Activated B cell treated with CpG ODN at 0.5 μM for 24 hours (primary cell): Measurements from ENCODE around the gene CCNB2. TPM values are rescaled to one million over a fixed set of nuclear protein-coding genes. Genes with fewer than 3 reads are reported as not detected.

Experiments used
- ATAC-seq: fragments of 200-7000 bp; cut with Tn5 transposase; one replicate; pipeline ENCODE4 v1.10.0; 2021; ENCODE audit warnings: low read depth, mild to moderate bottlenecking, moderate library complexity
- CTCF ChIA-PET: fragments of 350-600 bp; sonication (Branson Sonifier 250); formaldehyde crosslinking; loops from one replicate; lab custom pipeline; 2021; ENCODE audit warnings: antibody characterized with exemption; lab: Charles Lee
- POLR2A ChIA-PET: fragments of 350-600 bp; sonication (Branson Sonifier 250); formaldehyde crosslinking; loops from one replicate; lab custom pipeline; 2021; ENCODE audit warnings: antibody characterized with exemption; lab: Charles Lee
- DNase-seq: peaks from one replicate; pipeline ENCODE4 v3.0.0; 2022
- H3K27ac Mint-ChIP-seq: one replicate; pipeline ENCODE4 v1.8.0; 2020; ENCODE audit warnings: mixed read lengths
- H3K27me3 Mint-ChIP-seq: one replicate; pipeline ENCODE4 v1.8.0; 2021; ENCODE audit warnings: mixed read lengths
- H3K36me3 Mint-ChIP-seq: one replicate; pipeline ENCODE4 v1.8.0; 2021; ENCODE audit warnings: low read depth, mixed read lengths
- H3K4me1 Mint-ChIP-seq: one replicate; pipeline ENCODE4 v1.8.0; 2021; ENCODE audit warnings: mixed read lengths
- H3K4me3 Mint-ChIP-seq: one replicate; pipeline ENCODE4 v1.8.0; 2020; ENCODE audit warnings: mild to moderate bottlenecking, mixed read lengths
- H3K9me3 Mint-ChIP-seq: one replicate; pipeline ENCODE4 v1.8.0; 2020; ENCODE audit warnings: mixed read lengths
- intact Hi-C: fragments of 100-400 bp; cut with micrococcal nuclease; formaldehyde crosslinking; loops from one replicate; pipeline ENCODE4 v1.15.1; 2024
- total RNA-seq: library from RNA; stranded (reverse); gene quantifications from 2 replicates; pipeline ENCODE4 v1.2.3, GENCODE V29; 2022
- TF ChIP-seq, protein P1 (sequence below): fragments of 200-600 bp; IDR thresholded peaks from one replicate; pipeline ENCODE4 v1.8.0; 2022; ENCODE audit warnings: antibody characterized with exemption, mild to moderate bottlenecking

The CCNB2 gene
- total RNA-seq, 1 donor from 2014 or later = 0.82 TPM

DNA sequence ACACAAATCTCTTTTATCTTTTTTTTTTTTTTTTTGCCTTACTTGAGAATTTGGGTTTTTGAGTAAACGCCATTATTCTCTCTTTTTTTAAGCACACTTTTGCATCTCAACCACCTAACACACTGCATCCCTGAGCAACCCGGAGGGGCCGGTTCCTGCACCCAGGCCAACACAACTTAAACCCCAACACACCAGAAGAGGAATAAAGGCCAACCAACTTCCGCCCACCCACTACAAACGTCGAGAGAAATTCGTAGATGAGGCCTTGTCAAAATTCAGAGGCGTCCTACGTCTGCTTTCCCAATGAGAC is 389 bp upstream of the CCNB2 start:
- ChIA-PET CTCF (no interaction called here), POLR2A (interaction anchor here (0.6 kb wide), 1 partner anchor 196 kb away, joined by 3 read pairs; no protein-coding TSS in a partner anchor)
- Mint-ChIP-seq H3K4me3 (peak overlapping the region; percentile 85), H3K27ac (peak overlapping the region; percentile 80), H3K4me1 (peaks cover 13% of the 10 kb centered on the region), H3K27me3 (no peaks in the 10 kb centered on the region), H3K36me3 (peaks cover 4% of the 10 kb centered on the region), H3K9me3 (no peaks in the 10 kb centered on the region)
- DNase-seq (no peak), ATAC-seq (no peak)
- TF ChIP-seq, protein P1, sequence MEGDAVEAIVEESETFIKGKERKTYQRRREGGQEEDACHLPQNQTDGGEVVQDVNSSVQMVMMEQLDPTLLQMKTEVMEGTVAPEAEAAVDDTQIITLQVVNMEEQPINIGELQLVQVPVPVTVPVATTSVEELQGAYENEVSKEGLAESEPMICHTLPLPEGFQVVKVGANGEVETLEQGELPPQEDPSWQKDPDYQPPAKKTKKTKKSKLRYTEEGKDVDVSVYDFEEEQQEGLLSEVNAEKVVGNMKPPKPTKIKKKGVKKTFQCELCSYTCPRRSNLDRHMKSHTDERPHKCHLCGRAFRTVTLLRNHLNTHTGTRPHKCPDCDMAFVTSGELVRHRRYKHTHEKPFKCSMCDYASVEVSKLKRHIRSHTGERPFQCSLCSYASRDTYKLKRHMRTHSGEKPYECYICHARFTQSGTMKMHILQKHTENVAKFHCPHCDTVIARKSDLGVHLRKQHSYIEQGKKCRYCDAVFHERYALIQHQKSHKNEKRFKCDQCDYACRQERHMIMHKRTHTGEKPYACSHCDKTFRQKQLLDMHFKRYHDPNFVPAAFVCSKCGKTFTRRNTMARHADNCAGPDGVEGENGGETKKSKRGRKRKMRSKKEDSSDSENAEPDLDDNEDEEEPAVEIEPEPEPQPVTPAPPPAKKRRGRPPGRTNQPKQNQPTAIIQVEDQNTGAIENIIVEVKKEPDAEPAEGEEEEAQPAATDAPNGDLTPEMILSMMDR = no peak
- intact Hi-C loops = no loop called here

DNA sequence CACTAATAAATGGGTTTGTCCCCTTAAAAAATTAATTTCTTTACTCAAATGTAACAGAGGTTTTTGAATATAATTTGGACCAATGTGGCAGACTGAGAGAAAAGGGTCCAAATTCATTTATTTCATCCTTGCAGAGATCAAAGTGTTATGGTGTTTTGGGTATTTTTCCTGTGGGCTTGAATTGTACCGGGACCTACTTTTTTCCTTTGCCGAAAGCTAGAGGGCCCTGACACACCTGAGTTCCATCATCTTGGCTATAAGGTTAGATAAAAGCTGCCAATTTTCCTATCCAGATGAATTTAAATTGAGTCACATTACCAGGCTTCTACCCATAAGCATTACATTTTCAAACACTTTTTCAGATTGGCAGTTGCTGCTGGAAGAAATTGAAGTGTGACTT is 908 bp downstream of the CCNB2 start:
- no peaks in the 10 kb centered on the region for H3K27me3 Mint-ChIP-seq
- DNase-seq (no peak), ATAC-seq (no peak)
- no peak overlapping the region for H3K27ac Mint-ChIP-seq
- H3K4me1 Mint-ChIP-seq = peaks cover 13% of the 10 kb centered on the region
- H3K4me3 Mint-ChIP-seq = peak overlapping the region; percentile 85
- TF ChIP-seq, protein P1 = no peak
- no peaks in the 10 kb centered on the region for H3K9me3 Mint-ChIP-seq
- CTCF ChIA-PET = no interaction called here
- POLR2A ChIA-PET = no interaction called here
- intact Hi-C loops = loop anchor here (1.0 kb wide), 1 partner anchor 173 kb away; the partner anchor contains the start of gene SLTM
- H3K36me3 Mint-ChIP-seq = no peaks in the 10 kb centered on the region

DNA sequence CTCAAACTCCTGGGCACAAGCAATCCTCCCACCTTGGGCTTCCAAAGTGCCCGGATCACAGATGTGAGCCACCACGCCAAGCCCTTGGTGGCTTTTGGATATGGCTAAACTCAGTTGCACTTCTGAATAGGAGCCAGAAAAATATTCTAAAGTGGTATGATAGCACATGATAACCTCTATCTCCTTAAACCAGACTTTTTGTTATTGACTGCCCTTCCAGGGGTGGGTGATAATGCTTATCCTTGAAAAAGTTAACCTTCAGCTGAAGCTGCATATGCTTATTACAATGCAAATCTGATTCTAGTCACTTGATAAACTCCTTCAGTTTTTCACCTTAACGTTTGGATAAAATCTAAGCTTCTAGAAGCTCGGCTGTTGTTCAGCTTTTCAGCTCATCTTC is 6.3 kb downstream of the CCNB2 start:
- ATAC-seq = no peak
- TF ChIP-seq, protein P1 = no peak
- intact Hi-C loops = no loop called here
- no peak overlapping the region for H3K4me3 Mint-ChIP-seq
- H3K9me3 Mint-ChIP-seq = no peaks in the 10 kb centered on the region
- no peak for DNase-seq
- ChIA-PET CTCF (no interaction called here), POLR2A (interaction anchor here (0.7 kb wide), 2 partner anchors 11 to 141 kb away, joined by 4 to 5 read pairs; no protein-coding TSS in a partner anchor)
- H3K4me1 Mint-ChIP-seq = no peaks in the 10 kb centered on the region
- H3K27me3 Mint-ChIP-seq = no peaks in the 10 kb centered on the region
- H3K36me3 Mint-ChIP-seq = no peaks in the 10 kb centered on the region
- no peak overlapping the region for H3K27ac Mint-ChIP-seq

DNA sequence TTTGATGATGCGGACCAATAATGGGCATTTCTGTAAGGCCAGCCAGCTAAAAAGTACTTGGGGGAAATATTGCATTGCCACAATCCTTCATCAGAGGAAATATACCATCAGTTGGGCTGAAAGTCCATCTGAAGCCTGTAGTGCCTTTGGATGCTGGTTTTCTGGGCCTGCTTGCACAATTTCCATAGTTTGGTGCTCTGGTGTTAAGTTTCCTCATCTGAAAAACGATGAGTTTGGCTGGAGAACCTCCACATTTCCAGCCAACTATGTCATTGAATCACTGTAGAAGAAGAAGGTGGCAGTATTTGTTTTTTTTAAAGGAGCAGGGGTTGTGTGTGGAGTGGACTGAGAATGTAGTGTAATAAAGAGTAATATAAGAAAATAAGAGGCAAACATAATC is 10.1 kb downstream of the CCNB2 start:
- TF ChIP-seq, protein P1 = no peak
- Mint-ChIP-seq H3K4me3 (no peak overlapping the region), H3K36me3 (no peaks in the 10 kb centered on the region), H3K27me3 (no peaks in the 10 kb centered on the region), H3K4me1 (peaks cover 6% of the 10 kb centered on the region), H3K27ac (no peak overlapping the region), H3K9me3 (no peaks in the 10 kb centered on the region)
- ATAC-seq = no peak
- ChIA-PET CTCF (interaction anchor here (0.9 kb wide), 1 partner anchor 10 kb away, joined by 3 read pairs; no protein-coding TSS in a partner anchor), POLR2A (no interaction called here)
- no peak for DNase-seq
- intact Hi-C loops = no loop called here

DNA sequence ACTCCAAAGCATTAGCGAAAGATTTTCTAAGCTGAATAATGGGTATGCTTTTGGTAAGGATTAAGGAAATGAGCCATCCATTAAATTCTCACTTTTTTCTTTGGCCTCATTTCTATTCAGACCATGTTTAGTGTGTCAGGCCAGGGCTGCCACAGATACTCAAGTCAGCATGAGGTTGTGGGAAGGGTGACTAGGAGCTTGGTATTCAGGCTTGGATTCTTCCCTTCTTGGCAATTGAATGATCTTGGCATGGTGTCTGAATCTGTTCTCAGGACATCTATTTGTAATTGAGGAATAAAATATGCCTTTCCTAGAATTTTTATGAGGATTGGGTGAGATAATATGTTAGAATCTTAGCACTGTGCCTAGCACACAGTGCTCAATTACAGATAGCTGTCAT is 11.2 kb downstream of the CCNB2 start:
- POLR2A ChIA-PET = no interaction called here

More for the DNA sequence above, 11.2 kb downstream of the CCNB2 start:
- no peaks in the 10 kb centered on the region for H3K27me3 Mint-ChIP-seq
- TF ChIP-seq, protein P1 = no peak
- H3K9me3 Mint-ChIP-seq = no peaks in the 10 kb centered on the region
- peaks cover 6% of the 10 kb centered on the region for H3K4me1 Mint-ChIP-seq
- H3K27ac Mint-ChIP-seq = no peak overlapping the region
- H3K4me3 Mint-ChIP-seq = no peak overlapping the region
- no peaks in the 10 kb centered on the region for H3K36me3 Mint-ChIP-seq
- DNase-seq (no peak), ATAC-seq (no peak)
- intact Hi-C loops = no loop called here
- CTCF ChIA-PET = interaction anchor here (0.8 kb wide), 1 partner anchor 9 kb away, joined by 6 read pairs; no protein-coding TSS in a partner anchor
